H9 (cell line): ENCODE results near the gene HNRNPA3. TPM values are rescaled to one million over a fixed set of nuclear protein-coding genes. Genes with fewer than 3 reads are reported as not detected.
A peak's percentile ranks its signal among the peaks of the same experiment; 100 is the strongest.

ENCODE experiments used
- DNase-seq: peaks from one replicate; pipeline ENCODE4 v3.0.0-alpha.2; 2017
- H2AFZ ChIP-seq: one replicate; pipeline ENCODE4 v1.6.1; 2013; ENCODE audit warnings: mild to moderate bottlenecking, low read length, control low read depth, moderate library complexity
- H2AK5ac ChIP-seq: 2 replicates; pipeline ENCODE4 v1.6.1; 2013; ENCODE audit warnings: low read length, control low read depth, mixed read lengths; ENCODE audit not compliant: insufficient read length
- H2BK120ac ChIP-seq: one replicate; pipeline ENCODE4 v1.6.1; 2013; ENCODE audit warnings: low read depth, mild to moderate bottlenecking, low read length, control low read depth, inconsistent platforms; ENCODE audit not compliant: poor library complexity, severe bottlenecking
- H2BK12ac ChIP-seq: 2 replicates; pipeline ENCODE4 v1.6.1; 2013; ENCODE audit warnings: low read length, control low read depth, mixed read lengths, low read depth; ENCODE audit not compliant: insufficient read length
- H2BK15ac ChIP-seq: 2 replicates; pipeline ENCODE4 v1.6.1; 2013; ENCODE audit warnings: low read depth, low read length, control low read depth
- H2BK20ac ChIP-seq: one replicate; pipeline ENCODE4 v1.6.1; 2013; ENCODE audit warnings: low read depth, mild to moderate bottlenecking, low read length, control low read depth, inconsistent platforms; ENCODE audit not compliant: poor library complexity, severe bottlenecking
- H2BK5ac ChIP-seq: 2 replicates; pipeline ENCODE4 v1.6.1; 2013; ENCODE audit warnings: low read length, control low read depth, mixed read lengths; ENCODE audit not compliant: insufficient read length
- H3K14ac ChIP-seq: 2 replicates; pipeline ENCODE4 v1.6.1; 2013; ENCODE audit warnings: low read length, control low read depth; ENCODE audit not compliant: insufficient read depth
- H3K18ac ChIP-seq: 2 replicates; pipeline ENCODE4 v1.6.1; 2013; ENCODE audit warnings: low read depth, mild to moderate bottlenecking, mixed read lengths, low read length, control low read depth; ENCODE audit not compliant: insufficient read length
- H3K23ac ChIP-seq: 2 replicates; pipeline ENCODE4 v1.6.1; 2013; ENCODE audit warnings: low read length, control low read depth, mixed read lengths, low read depth; ENCODE audit not compliant: insufficient read length
- H3K23me2 ChIP-seq: 2 replicates; pipeline ENCODE4 v1.6.1; 2013; ENCODE audit warnings: low read depth, mild to moderate bottlenecking, mixed read lengths, low read length, control low read depth; ENCODE audit not compliant: insufficient read length, poor library complexity, severe bottlenecking
- H3K27ac ChIP-seq: 2 replicates; pipeline ENCODE4 v1.5.1; 2013; ENCODE audit warnings: low read length, control low read depth, mixed read lengths, low read depth; ENCODE audit not compliant: insufficient read length
- H3K27me3 ChIP-seq: 2 replicates; pipeline ENCODE4 v1.6.1; 2013; ENCODE audit warnings: low read length, control low read depth, inconsistent platforms; ENCODE audit not compliant: insufficient read depth
- H3K4ac ChIP-seq: 2 replicates; pipeline ENCODE4 v1.6.1; 2013; ENCODE audit warnings: low read depth, mild to moderate bottlenecking, control low read depth, inconsistent platforms, low read length, moderate library complexity
- H3K4me1 ChIP-seq: 2 replicates; pipeline ENCODE4 v1.6.1; 2013; ENCODE audit warnings: low read length, control low read depth, inconsistent platforms; ENCODE audit not compliant: insufficient read depth
- H3K4me2 ChIP-seq: 2 replicates; pipeline ENCODE4 v1.6.1; 2013; ENCODE audit warnings: low read length, control low read depth, mixed read lengths; ENCODE audit not compliant: insufficient read length, insufficient read depth
- H3K56ac ChIP-seq: 2 replicates; pipeline ENCODE4 v1.6.1; 2013; ENCODE audit warnings: low read depth, mild to moderate bottlenecking, mixed read lengths, low read length, control low read depth; ENCODE audit not compliant: insufficient read length
- H3K79me1 ChIP-seq: 2 replicates; pipeline ENCODE4 v1.6.1; 2013; ENCODE audit warnings: low read depth, mild to moderate bottlenecking, moderate library complexity, low read length, control low read depth, inconsistent platforms; ENCODE audit not compliant: insufficient read depth, poor library complexity, severe bottlenecking
- H3K79me2 ChIP-seq: 2 replicates; pipeline ENCODE4 v1.6.1; 2013; ENCODE audit warnings: low read length, control low read depth, inconsistent platforms; ENCODE audit not compliant: insufficient read depth
- H3K9ac ChIP-seq: 2 replicates; pipeline ENCODE4 v1.6.1; 2013; ENCODE audit warnings: low read length, control low read depth, mixed read lengths; ENCODE audit not compliant: insufficient read length; ENCODE audit errors: extremely low read depth
- H3K9me3 ChIP-seq: one replicate; pipeline ENCODE4 v1.6.1; 2013; ENCODE audit warnings: low read depth, low read length, inconsistent platforms; ENCODE audit not compliant: control insufficient read depth
- H3T11ph ChIP-seq: one replicate; pipeline ENCODE4 v1.6.1; 2013; ENCODE audit warnings: mild to moderate bottlenecking, low read length, control low read depth, inconsistent platforms
- H4K20me1 ChIP-seq: one replicate; pipeline ENCODE4 v1.6.1; 2013; ENCODE audit not compliant: control insufficient read depth, insufficient read length, insufficient read depth
- H4K5ac ChIP-seq: 2 replicates; pipeline ENCODE4 v1.6.1; 2013; ENCODE audit warnings: low read depth, mild to moderate bottlenecking, mixed read lengths, low read length, control low read depth; ENCODE audit not compliant: insufficient read length
- H4K8ac ChIP-seq: replicated peaks from 2 replicates; pipeline ENCODE4 v1.6.1; 2013; ENCODE audit warnings: low read length, control low read depth, mixed read lengths, low read depth; ENCODE audit not compliant: insufficient read length
- H4K91ac ChIP-seq: 2 replicates; pipeline ENCODE4 v1.6.1; 2013; ENCODE audit warnings: low read depth, mild to moderate bottlenecking, moderate library complexity, mixed read lengths, low read length, control low read depth; ENCODE audit not compliant: insufficient read length
- H3K27ac Mint-ChIP-seq, 3 experiments: 2 replicates in 2 of 3; 3 replicates in 1 of 3; pipeline ENCODE4 v1.8.0; 2020 to 2021; ENCODE audit warnings: mixed read lengths in 3 of 3, mild to moderate bottlenecking in 1 of 3, moderate library complexity in 1 of 3
- H3K27me3 Mint-ChIP-seq: 2 replicates; pipeline ENCODE4 v1.8.0; 2021; ENCODE audit warnings: low read depth, mild to moderate bottlenecking, moderate library complexity, mixed read lengths
- H3K36me3 Mint-ChIP-seq, 3 experiments: 2 replicates in 2 of 3; 3 replicates in 1 of 3; pipeline ENCODE4 v1.8.0; 2020 to 2021; ENCODE audit warnings: low read depth in 3 of 3, mixed read lengths in 3 of 3; ENCODE audit not compliant: insufficient read depth in 1 of 3
- H3K4me1 Mint-ChIP-seq, 2 experiments: 2 replicates each; pipeline ENCODE4 v1.8.0; 2020; ENCODE audit warnings: mixed read lengths in 2 of 2
- H3K4me3 Mint-ChIP-seq, 2 experiments: 2 replicates in 1 of 2; 3 replicates in 1 of 2; pipeline ENCODE4 v1.8.0; 2020 to 2021; ENCODE audit warnings: mild to moderate bottlenecking in 2 of 2, mixed read lengths in 2 of 2, moderate library complexity in 1 of 2
- H3K9me3 Mint-ChIP-seq, 2 experiments: 2 replicates in 1 of 2; 3 replicates in 1 of 2; pipeline ENCODE4 v1.8.0; 2020; ENCODE audit warnings: mild to moderate bottlenecking in 2 of 2, mixed read lengths in 2 of 2, moderate library complexity in 1 of 2
- CTCF ChIP-seq: fragments of 200-600 bp; sonication (generic); conservative IDR thresholded peaks from 3 replicates; pipeline ENCODE4 v1.8.0; 2021; ENCODE audit warnings: antibody characterized with exemption, mild to moderate bottlenecking
- WGBS: extraction: QIAGEN DNeasy Blood & Tissue Kit; methylation state at CpG from one replicate; pipeline ENCODE4 v1.1.7; 2013; ENCODE audit warnings: missing lambda C conversion rate, low lambda C conversion rate, mixed read lengths; ENCODE audit not compliant: insufficient read length; ENCODE audit errors: extremely low coverage; 5-methylcytosine and 5-hydroxymethylcytosine counted together
- total RNA-seq: library from RNA; stranded (reverse); gene quantifications from 2 replicates; pipeline ENCODE4 v1.2.1, GENCODE V29; 2021

The HNRNPA3 gene
- total RNA-seq, 1 experiment from 2014 or later, result 405 TPM

DNA sequence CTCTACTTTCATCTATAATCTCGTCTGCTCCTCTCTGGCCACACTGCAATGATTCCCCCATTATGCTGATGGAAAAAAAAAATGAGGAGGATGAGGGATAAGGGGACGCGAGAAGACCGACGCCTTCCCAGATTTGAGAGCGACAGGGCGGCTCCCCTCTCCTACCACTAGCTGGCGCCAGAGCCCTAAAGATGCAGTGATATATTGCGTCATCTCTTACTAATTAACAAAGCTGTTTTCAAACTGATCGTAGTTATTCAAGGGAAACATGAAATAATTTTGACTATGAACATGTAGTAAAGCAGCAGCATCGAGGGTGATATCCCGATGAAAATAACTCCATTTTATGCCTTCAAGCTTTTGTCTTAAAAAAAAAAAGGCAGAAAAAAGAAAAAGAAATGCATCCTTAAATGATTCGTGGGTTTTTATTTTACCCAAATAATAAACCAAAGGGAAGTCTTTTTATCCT lies 48.0 kb upstream of the HNRNPA3 start:
- no peak overlapping the region for H3K27ac ChIP-seq
- DNase-seq, result peak; percentile 78
- no peak overlapping the region for H2AK5ac ChIP-seq
- peaks cover 19 to 26% of the 10 kb centered on the region in 2 experiments for H3K4me1 Mint-ChIP-seq
- no peak overlapping the region for H2BK120ac ChIP-seq
- H3K9me3 ChIP-seq, result no peaks in the 10 kb centered on the region
- no peaks in the 10 kb centered on the region for H3K79me1 ChIP-seq
- peaks cover 3% of the 10 kb centered on the region for H3K23me2 ChIP-seq
- peak overlapping the region; percentile 97 for H2AFZ ChIP-seq
- no peak overlapping the region for H2BK20ac ChIP-seq
- no peaks in the 10 kb centered on the region for H3K79me2 ChIP-seq
- H4K20me1 ChIP-seq, result no peaks in the 10 kb centered on the region
- no peak overlapping the region for H4K8ac ChIP-seq
- no peak overlapping the region for H4K91ac ChIP-seq
- no peaks in the 10 kb centered on the region for H3K9me3 Mint-ChIP-seq
- no peak overlapping the region for H2BK5ac ChIP-seq
- H2BK15ac ChIP-seq, result no peak overlapping the region
- peak; percentile 100 for TF ChIP-seq CTCF
- H4K5ac ChIP-seq, result no peak overlapping the region
- no peak overlapping the region for H3K23ac ChIP-seq
- no peak overlapping the region for H3K14ac ChIP-seq
- no peak overlapping the region for H2BK12ac ChIP-seq
- no peak overlapping the region for H3K18ac ChIP-seq
- no peak overlapping the region for H3K56ac ChIP-seq
- peaks cover 3% of the 10 kb centered on the region for H3K4me1 ChIP-seq
- H3K27me3 ChIP-seq, result no peaks in the 10 kb centered on the region
- H3K27me3 Mint-ChIP-seq, result no peaks in the 10 kb centered on the region
- no peak overlapping the region for H3K9ac ChIP-seq
- no peak overlapping the region for H3K27ac Mint-ChIP-seq
- H3K4ac ChIP-seq, result no peak overlapping the region
- no peaks in the 10 kb centered on the region for H3K36me3 Mint-ChIP-seq
- no peak overlapping the region for H3K4me3 Mint-ChIP-seq
- H3T11ph ChIP-seq, result peak overlapping the region; percentile 67
- peak overlapping the region; percentile 22 for H3K4me2 ChIP-seq
- no CpG with 5 or more reads among the region's 13 CpGs for WGBS
